ENCODE results near the gene ATAD3B. TPM values are rescaled to one million over a fixed set of nuclear protein-coding genes. Genes with fewer than 3 reads are reported as not detected.

Gene ATAD3B
- total and polyA plus RNA-seq, 10 of the 15 experiments (the other 5 are each of a cell fraction or from before 2014, with no cell fraction given), result 0.03 to 38.8 (median 23.8) TPM

DNA sequence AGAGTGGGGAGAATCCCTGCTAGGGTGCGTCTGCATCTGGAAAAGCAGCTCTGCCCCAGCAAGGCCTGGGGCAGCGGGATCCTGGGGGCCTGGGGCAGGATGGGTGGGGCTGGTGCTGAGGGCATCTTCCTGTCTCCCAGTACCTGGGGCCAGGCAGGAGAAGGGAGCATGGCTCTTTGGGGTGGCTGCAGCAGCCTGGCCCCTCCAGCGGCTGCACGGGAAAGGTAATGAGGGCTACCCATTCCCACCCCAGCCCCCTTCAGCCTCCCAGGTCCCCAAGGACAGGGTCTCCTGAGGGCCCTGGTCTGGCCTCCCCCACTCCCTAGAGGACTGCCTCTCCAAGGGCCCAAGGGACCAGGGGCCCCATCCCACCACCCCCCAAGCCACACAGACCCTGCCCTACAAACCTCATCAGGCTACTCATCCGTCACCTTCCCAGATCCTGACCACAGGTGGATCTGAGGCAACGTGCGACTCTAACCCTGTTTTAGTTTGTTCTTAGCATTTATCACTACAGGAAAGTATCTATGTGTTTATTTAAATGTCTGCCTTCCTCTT lies 49.6 kb upstream of the ATAD3B start:
- SMC1A ChIA-PET (ENCODE audit: uncharacterized antibody, unreplicated experiment), result no interaction called here
- Histone ChIP-seq H3K36me3 (ENCODE audit: control insufficient read depth in 2 of 2, insufficient read depth in 2 of 2, low read length in 1 of 2) (no peaks in the 10 kb centered on the region), H3K4me2 (ENCODE audit: control insufficient read depth, insufficient read depth) (0 out of 2 replicates have a peak overlapping the region, but pooled peaks have one; percentile 15), H3K9ac (ENCODE audit: control insufficient read depth, insufficient read depth, low read length) (no peak overlapping the region; the same call in 1 of the 2 replicates), H2AFZ (ENCODE audit: control insufficient read depth, low read depth, low read length) (no peak overlapping the region), H3K79me2 (ENCODE audit: control insufficient read depth, insufficient read depth, low read length) (no peaks in the 10 kb centered on the region), H3K27ac (ENCODE audit: control insufficient read depth, insufficient read depth) (no peak overlapping the region), H3K9me3 (replicated peaks; ENCODE audit: control insufficient read depth, insufficient read depth, low read length) (no peaks in the 10 kb centered on the region), H3K4me1 (ENCODE audit: control insufficient read depth, insufficient read depth, low read length) (peaks cover 25% of the 10 kb centered on the region), H4K20me1 (ENCODE audit: control insufficient read depth, insufficient read depth) (no peaks in the 10 kb centered on the region), H3K27me3 (replicated peaks in 1 of 2; ENCODE audit: control insufficient read depth in 2 of 2, insufficient read depth in 2 of 2, low read length in 1 of 2) (no peaks in the 10 kb centered on the region), H3K4me3 (no peak overlapping the region)
- POLR2A ChIA-PET, result interaction anchor here (1.0 to 2.2 kb wide), 3 partner anchors 13 to 16 kb away, joined by 3 to 9 read pairs (median 3); no protein-coding TSS in a partner anchor
- RAD21 ChIA-PET (ENCODE audit: unreplicated experiment), result interaction anchor here (1.2 to 1.5 kb wide), 2 partner anchors 16 to 19 kb away, joined by 5 read pairs; no protein-coding TSS in a partner anchor
- TF ChIP-seq, protein P1, sequence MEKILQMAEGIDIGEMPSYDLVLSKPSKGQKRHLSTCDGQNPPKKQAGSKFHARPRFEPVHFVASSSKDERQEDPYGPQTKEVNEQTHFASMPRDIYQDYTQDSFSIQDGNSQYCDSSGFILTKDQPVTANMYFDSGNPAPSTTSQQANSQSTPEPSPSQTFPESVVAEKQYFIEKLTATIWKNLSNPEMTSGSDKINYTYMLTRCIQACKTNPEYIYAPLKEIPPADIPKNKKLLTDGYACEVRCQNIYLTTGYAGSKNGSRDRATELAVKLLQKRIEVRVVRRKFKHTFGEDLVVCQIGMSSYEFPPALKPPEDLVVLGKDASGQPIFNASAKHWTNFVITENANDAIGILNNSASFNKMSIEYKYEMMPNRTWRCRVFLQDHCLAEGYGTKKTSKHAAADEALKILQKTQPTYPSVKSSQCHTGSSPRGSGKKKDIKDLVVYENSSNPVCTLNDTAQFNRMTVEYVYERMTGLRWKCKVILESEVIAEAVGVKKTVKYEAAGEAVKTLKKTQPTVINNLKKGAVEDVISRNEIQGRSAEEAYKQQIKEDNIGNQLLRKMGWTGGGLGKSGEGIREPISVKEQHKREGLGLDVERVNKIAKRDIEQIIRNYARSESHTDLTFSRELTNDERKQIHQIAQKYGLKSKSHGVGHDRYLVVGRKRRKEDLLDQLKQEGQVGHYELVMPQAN (conservative IDR thresholded peaks at IDR 0.05), result no peak
- TF ChIP-seq ZNF687 (IDR thresholded peaks at IDR 0.05) (no peak), IKZF2 (IDR thresholded peaks at IDR 0.05) (0 out of 4 replicates have a peak, but pooled peaks of 1 of the 2 experiments have one; percentile 15), MEF2B (IDR thresholded peaks at IDR 0.05; ENCODE audit: partially characterized antibody, poor library complexity, severe bottlenecking) (peak; percentile 55)
- no peak for FAIRE-seq
- DNase-seq (ENCODE audit: low read depth, low spot score), result no peak
- WGBS (ENCODE audit: insufficient coverage, insufficient replicate concordance, low lambda C conversion rate, missing lambda C conversion rate), result 65% methylated on average over 7 of the region's 7 CpGs
- ATAC-seq, result peak; percentile 7
- BruUV-seq (replicated peaks), result no TSS peak
- in situ Hi-C loops (cut with MboI) (no loop called here), intact Hi-C loops (cut with micrococcal nuclease; ENCODE audit: unreplicated experiment) (no loop called here)
- CTCF ChIA-PET, result interaction anchor here (1.1 kb wide), 1 partner anchor 84 kb away, joined by 4 read pairs; no protein-coding TSS in a partner anchor
